Muscle layer of colon (tissue), 2 donors: ENCODE data around the gene TTLL10.

ENCODE experiments used
- H3K27ac ChIP-seq: one replicate; pipeline ENCODE4 v1.7.0; 2013; ENCODE audit warnings: low read depth, mild to moderate bottlenecking, low read length, moderate library complexity
- H3K27me3 ChIP-seq, 2 donors: one replicate each; pipeline ENCODE4 v1.7.0; 2013; ENCODE audit warnings: low read length in 2 of 2, mild to moderate bottlenecking in 2 of 2; ENCODE audit not compliant: insufficient read depth in 2 of 2, control insufficient read depth in 1 of 2
- H3K36me3 ChIP-seq: one replicate; pipeline ENCODE4 v1.7.0; 2013; ENCODE audit warnings: mild to moderate bottlenecking, low read length; ENCODE audit not compliant: insufficient read depth
- H3K4me1 ChIP-seq: one replicate; pipeline ENCODE4 v1.7.0; 2013; ENCODE audit warnings: mild to moderate bottlenecking, low read length; ENCODE audit not compliant: insufficient read depth
- H3K4me3 ChIP-seq, 2 donors: one replicate each; pipeline ENCODE4 v1.7.0; 2013; ENCODE audit warnings: low read length in 2 of 2, low read depth in 1 of 2, mild to moderate bottlenecking in 1 of 2, moderate library complexity in 1 of 2
- H3K9ac ChIP-seq: one replicate; pipeline ENCODE4 v1.7.0; 2013; ENCODE audit warnings: low read length
- H3K9me3 ChIP-seq: one replicate; pipeline ENCODE4 v1.7.0; 2013; ENCODE audit warnings: mild to moderate bottlenecking, low read length
- donor health status: abdominal sarcoma.
- donor health status: Adenocarcinoma of cecum.

TTLL10 gene

GRCh38 chr1:1199961-1200875 lies 26.5 kb downstream of the TTLL10 start:
- H3K4me3 ChIP-seq: no peak overlapping the region

GRCh38 chr1:1200876-1201810 lies 27.5 kb downstream of the TTLL10 start:
- H3K27ac ChIP-seq: no peak overlapping the region
- no peaks in the 10 kb centered on the region for H3K9me3 ChIP-seq
- no peaks in the 10 kb centered on the region for H3K4me1 ChIP-seq
- H3K4me3 ChIP-seq: no peak overlapping the region
- H3K9ac ChIP-seq: no peak overlapping the region
- H3K27me3 ChIP-seq: peaks cover 0 to 43% of the 10 kb centered on the region in 2 donors
- no peaks in the 10 kb centered on the region for H3K36me3 ChIP-seq

More at GRCh38 chr1:1199961-1200875, 26.5 kb downstream of the TTLL10 start:
- Histone ChIP-seq H3K27ac (no peak overlapping the region), H3K36me3 (no peaks in the 10 kb centered on the region), H3K4me1 (no peaks in the 10 kb centered on the region), H3K9ac (no peak overlapping the region), H3K27me3 (peaks cover 0 to 33% of the 10 kb centered on the region in 2 donors), H3K9me3 (no peaks in the 10 kb centered on the region)

- no peaks in the 10 kb centered on the region for H3K4me1 ChIP-seq
- peaks cover 9 to 60% of the 10 kb centered on the region in 2 donors for H3K27me3 ChIP-seq
- H3K27ac ChIP-seq: no peak overlapping the region
- H3K4me3 ChIP-seq: no peak overlapping the region
- H3K9me3 ChIP-seq: no peaks in the 10 kb centered on the region
- no peaks in the 10 kb centered on the region for H3K36me3 ChIP-seq
- H3K9ac ChIP-seq: no peak overlapping the region
These were observed 29.3 kb downstream of the TTLL10 start for GRCh38 chr1:1202831-1203560.

- no peak overlapping the region for H3K4me3 ChIP-seq
- H3K27ac ChIP-seq: no peak overlapping the region
- no peaks in the 10 kb centered on the region for H3K36me3 ChIP-seq
- peaks cover 9 to 67% of the 10 kb centered on the region in 2 donors for H3K27me3 ChIP-seq
- H3K9ac ChIP-seq: no peak overlapping the region
- no peaks in the 10 kb centered on the region for H3K4me1 ChIP-seq
- no peaks in the 10 kb centered on the region for H3K9me3 ChIP-seq
These were observed 30.1 kb downstream of the TTLL10 start for GRCh38 chr1:1203561-1204424.

- Histone ChIP-seq H3K27ac (no peak overlapping the region), H3K9ac (no peak overlapping the region), H3K36me3 (no peaks in the 10 kb centered on the region), H3K4me1 (no peaks in the 10 kb centered on the region), H3K27me3 (peaks cover 9 to 67% of the 10 kb centered on the region in 2 donors), H3K9me3 (no peaks in the 10 kb centered on the region), H3K4me3 (no peak overlapping the region)
These were observed 30.8 kb downstream of the TTLL10 start for GRCh38 chr1:1204425-1204920.

- Histone ChIP-seq H3K9me3 (no peaks in the 10 kb centered on the region), H3K4me3 (no peak overlapping the region), H3K4me1 (no peaks in the 10 kb centered on the region), H3K27ac (no peak overlapping the region), H3K36me3 (no peaks in the 10 kb centered on the region), H3K9ac (no peak overlapping the region), H3K27me3 (peaks cover 9 to 59% of the 10 kb centered on the region in 2 donors)
These were observed 31.5 kb downstream of the TTLL10 start for GRCh38 chr1:1204998-1205768.

- Histone ChIP-seq H3K27me3 (peaks cover 9 to 53% of the 10 kb centered on the region in 2 donors), H3K27ac (no peak overlapping the region), H3K9ac (no peak overlapping the region)
These were observed 32.2 kb downstream of the TTLL10 start for GRCh38 chr1:1205769-1206375.

GRCh38 chr1:1206376-1206965 lies 32.8 kb downstream of the TTLL10 start, which contains the start of gene TNFRSF18:
Gene TNFRSF18, minus strand, starts transcription at chr1:1206592. Its CDS starts 21 bp downstream, at chr1:1206571.
- Histone ChIP-seq H3K36me3 (no peaks in the 10 kb centered on the region), H3K27me3 (peaks cover 9 to 49% of the 10 kb centered on the region in 2 donors), H3K27ac (no peak within 1 kb of the TSS), H3K9ac (no peak within 1 kb of the TSS), H3K9me3 (no peaks in the 10 kb centered on the region), H3K4me1 (no peaks in the 10 kb centered on the region), H3K4me3 (no peak within 1 kb of the TSS)

More at GRCh38 chr1:1205769-1206375, 32.2 kb downstream of the TTLL10 start:
- H3K4me1 ChIP-seq: no peaks in the 10 kb centered on the region
- no peaks in the 10 kb centered on the region for H3K36me3 ChIP-seq
- H3K4me3 ChIP-seq: no peak overlapping the region
- no peaks in the 10 kb centered on the region for H3K9me3 ChIP-seq

GRCh38 chr1:1206966-1207531 lies 33.4 kb downstream of the TTLL10 start:
- no peaks in the 10 kb centered on the region for H3K9me3 ChIP-seq
- H3K9ac ChIP-seq: no peak overlapping the region
- no peak overlapping the region for H3K4me3 ChIP-seq
- H3K27ac ChIP-seq: no peak overlapping the region
- peaks cover 9 to 49% of the 10 kb centered on the region in 2 donors for H3K27me3 ChIP-seq
- H3K36me3 ChIP-seq: no peaks in the 10 kb centered on the region
- H3K4me1 ChIP-seq: no peaks in the 10 kb centered on the region
